Measurements from ENCODE around the gene UBASH3B. TPM values are rescaled to one million over a fixed set of nuclear protein-coding genes. Genes with fewer than 3 reads are reported as not detected.

Gene UBASH3B
- total and polyA plus RNA-seq, 7 donors = 1.4 to 17.5 (median 8.5) TPM

DNA sequence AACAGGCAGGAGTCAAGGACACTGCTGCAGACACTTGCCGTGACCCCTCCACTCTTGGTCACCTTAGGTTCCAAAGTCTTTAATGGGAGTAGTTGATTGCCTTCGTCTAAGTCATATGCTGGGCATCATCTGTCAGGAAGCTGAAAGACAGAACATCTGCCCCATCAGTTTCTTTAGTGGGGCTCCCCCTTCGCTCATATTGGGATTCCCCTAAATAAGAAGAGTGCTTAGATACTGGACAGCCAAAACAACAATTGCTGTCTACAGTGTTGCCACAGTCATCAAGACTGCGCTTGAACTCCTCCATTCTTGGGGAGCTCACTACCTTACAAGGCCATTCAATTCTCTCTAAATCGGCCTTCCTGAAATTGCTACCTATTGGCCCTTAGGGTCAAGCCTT lies 58.5 kb downstream of the UBASH3B start:
- no peaks in the 10 kb centered on the region for H3K4me1 ChIP-seq
- no peaks in the 10 kb centered on the region for H3K36me3 ChIP-seq (ENCODE audit: insufficient read depth in 1 of 2, low read depth in 1 of 2)
- no peak overlapping the region for H3K27ac ChIP-seq
- H3K9me3 ChIP-seq = no peaks in the 10 kb centered on the region
- H3K27me3 ChIP-seq (ENCODE audit: insufficient read depth in 3 of 3, low read length in 2 of 3) = no peaks in the 10 kb centered on the region
- intact Hi-C loops (cut with DNase I) = no loop called here
- DNase-seq (no peak), ATAC-seq (no peak)
- TF ChIP-seq, protein P1, sequence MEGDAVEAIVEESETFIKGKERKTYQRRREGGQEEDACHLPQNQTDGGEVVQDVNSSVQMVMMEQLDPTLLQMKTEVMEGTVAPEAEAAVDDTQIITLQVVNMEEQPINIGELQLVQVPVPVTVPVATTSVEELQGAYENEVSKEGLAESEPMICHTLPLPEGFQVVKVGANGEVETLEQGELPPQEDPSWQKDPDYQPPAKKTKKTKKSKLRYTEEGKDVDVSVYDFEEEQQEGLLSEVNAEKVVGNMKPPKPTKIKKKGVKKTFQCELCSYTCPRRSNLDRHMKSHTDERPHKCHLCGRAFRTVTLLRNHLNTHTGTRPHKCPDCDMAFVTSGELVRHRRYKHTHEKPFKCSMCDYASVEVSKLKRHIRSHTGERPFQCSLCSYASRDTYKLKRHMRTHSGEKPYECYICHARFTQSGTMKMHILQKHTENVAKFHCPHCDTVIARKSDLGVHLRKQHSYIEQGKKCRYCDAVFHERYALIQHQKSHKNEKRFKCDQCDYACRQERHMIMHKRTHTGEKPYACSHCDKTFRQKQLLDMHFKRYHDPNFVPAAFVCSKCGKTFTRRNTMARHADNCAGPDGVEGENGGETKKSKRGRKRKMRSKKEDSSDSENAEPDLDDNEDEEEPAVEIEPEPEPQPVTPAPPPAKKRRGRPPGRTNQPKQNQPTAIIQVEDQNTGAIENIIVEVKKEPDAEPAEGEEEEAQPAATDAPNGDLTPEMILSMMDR (IDR thresholded peaks at IDR 0.05) = no peak
- 86 to 91% (median 90%) methylated on average over 5 of the region's 5 CpGs for WGBS, 3 donors
- no peak overlapping the region for H3K4me3 ChIP-seq

DNA sequence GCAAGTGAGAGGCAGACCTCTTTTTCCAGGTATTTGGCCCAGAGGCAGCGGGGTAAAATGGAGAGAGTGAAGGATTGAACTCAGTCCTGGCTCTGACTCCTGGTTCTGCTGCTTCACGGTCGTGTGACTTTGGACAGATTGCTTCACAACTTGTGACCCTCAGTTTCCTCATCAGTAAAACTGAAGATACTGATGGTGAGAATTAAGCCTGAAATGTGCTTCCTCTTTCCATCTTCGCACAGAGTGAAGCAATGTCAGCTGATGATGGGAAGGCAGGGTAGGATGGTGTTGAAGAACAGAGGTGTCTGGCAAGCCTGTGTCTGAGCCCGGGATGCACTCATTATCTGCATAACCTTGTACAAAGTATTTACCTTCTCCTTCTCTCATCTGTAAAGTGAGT lies 59.0 kb downstream of the UBASH3B start:
- Histone ChIP-seq H3K4me3 (no peak overlapping the region), H3K36me3 (ENCODE audit: insufficient read depth in 1 of 2, low read depth in 1 of 2) (no peaks in the 10 kb centered on the region), H3K27me3 (ENCODE audit: insufficient read depth in 3 of 3, low read length in 2 of 3) (no peaks in the 10 kb centered on the region), H3K4me1 (no peaks in the 10 kb centered on the region), H3K27ac (no peak overlapping the region), H3K9me3 (no peaks in the 10 kb centered on the region)
- WGBS, 3 donors = 88 to 96% (median 92%) methylated on average over 5 of the region's 5 CpGs
- TF ChIP-seq, protein P1 (IDR thresholded peaks at IDR 0.05) = no peak
- ATAC-seq (no peak), DNase-seq (no peak)
- intact Hi-C loops (cut with DNase I) = no loop called here

DNA sequence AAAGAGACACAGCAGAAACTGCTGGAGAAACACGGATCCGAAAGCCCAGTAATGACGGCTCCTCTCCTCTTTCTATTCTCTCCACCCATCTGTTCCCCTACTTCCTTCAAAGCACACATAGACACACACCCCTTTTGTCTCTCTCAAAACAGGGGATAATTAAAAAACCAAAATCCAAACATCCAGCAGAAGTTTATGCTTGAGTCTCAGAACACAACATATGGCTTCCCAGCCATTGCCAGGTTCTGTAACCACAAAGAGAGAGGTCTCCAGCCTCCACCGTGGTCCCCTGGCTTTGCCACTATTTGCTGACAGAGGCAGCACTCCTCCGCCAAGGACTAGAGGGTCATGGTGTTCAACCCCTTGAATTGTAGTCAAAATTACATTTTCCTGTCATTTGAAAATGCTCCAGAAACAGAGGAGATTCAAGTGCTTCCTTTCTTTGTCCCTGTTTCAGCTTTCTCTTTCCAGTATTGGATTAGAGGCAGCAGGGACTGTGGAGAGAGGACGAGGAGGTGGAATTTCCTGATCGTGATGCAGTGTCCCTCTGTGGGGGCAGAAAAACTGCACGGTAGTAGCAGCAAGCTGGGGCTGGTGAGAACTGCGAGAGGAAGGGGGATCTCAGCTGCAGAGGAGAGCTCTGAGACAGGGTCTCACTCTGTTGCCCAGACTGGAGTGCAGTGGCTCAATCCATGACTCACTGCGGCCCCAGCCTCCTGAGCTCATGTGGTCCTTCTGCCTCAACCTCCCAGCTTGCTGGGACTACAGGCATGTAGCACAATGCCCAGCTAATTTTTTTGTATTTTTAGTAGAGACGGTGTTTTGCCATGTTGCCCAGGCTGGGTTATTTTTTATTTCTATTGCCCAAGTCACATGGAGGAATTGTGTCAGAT lies 60.3 kb downstream of the UBASH3B start:
- WGBS, 3 donors = 44 to 45% (median 45%) methylated on average over 11 of the region's 11 CpGs
- Histone ChIP-seq H3K4me3 (no peak overlapping the region), H3K27ac (no peak overlapping the region), H3K36me3 (ENCODE audit: insufficient read depth in 1 of 2, low read depth in 1 of 2) (no peaks in the 10 kb centered on the region), H3K4me1 (no peaks in the 10 kb centered on the region), H3K27me3 (ENCODE audit: insufficient read depth in 3 of 3, low read length in 2 of 3) (no peaks in the 10 kb centered on the region), H3K9me3 (no peaks in the 10 kb centered on the region)
- DNase-seq = no peak
- ATAC-seq = no peak
- intact Hi-C loops (cut with DNase I) = no loop called here
- TF ChIP-seq, protein P1 (IDR thresholded peaks at IDR 0.05) = no peak

DNA sequence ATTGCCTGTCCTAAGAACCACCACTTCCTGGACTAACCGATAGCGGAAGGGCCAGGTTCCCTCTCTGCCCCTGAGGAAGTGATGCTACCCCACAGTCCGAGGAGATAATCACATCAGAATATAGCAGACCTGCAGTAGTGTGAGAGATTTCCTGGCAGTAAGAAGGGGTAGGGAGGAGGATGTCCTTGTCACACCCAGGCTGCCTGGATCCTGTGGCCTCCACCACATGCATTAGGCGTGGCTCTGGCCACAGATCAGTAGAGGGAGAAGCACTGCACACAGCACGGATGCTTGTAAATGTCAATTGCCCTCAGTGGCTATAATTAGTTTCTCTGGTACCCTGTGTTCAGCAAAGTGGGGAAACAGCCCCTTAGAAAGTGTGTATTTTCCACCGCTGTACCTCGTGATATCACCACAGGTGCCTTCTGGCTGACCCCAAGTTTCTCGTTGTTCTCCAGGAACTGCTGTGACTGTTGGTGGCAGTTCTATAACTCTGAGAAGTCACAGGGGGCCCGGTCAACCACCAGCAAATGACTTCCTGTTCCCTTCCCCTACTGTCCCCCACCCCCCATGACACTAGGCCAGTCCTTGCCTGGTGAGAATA lies 61.8 kb downstream of the UBASH3B start:
- no peak overlapping the region for H3K27ac ChIP-seq
- 63 to 71% (median 65%) methylated on average over 9 of the region's 9 CpGs for WGBS, 3 donors
- H3K4me1 ChIP-seq = no peaks in the 10 kb centered on the region
- H3K9me3 ChIP-seq = no peaks in the 10 kb centered on the region
- DNase-seq = no peak
- TF ChIP-seq, protein P1 (IDR thresholded peaks at IDR 0.05) = no peak
- intact Hi-C loops (cut with DNase I) = no loop called here
- no peak overlapping the region for H3K4me3 ChIP-seq
- no peaks in the 10 kb centered on the region for H3K36me3 ChIP-seq (ENCODE audit: insufficient read depth in 1 of 2, low read depth in 1 of 2)
- no peak for ATAC-seq
- no peaks in the 10 kb centered on the region for H3K27me3 ChIP-seq (ENCODE audit: insufficient read depth in 3 of 3, low read length in 2 of 3)
